D721Med (cell line): ENCODE data around the gene MTUS2.

Experiments used
- DNase-seq: peaks from one replicate; pipeline ENCODE4 v3.0.0; 2011; ENCODE audit warnings: low spot score; ENCODE audit not compliant: insufficient read length
- FAIRE-seq: peaks from 2 replicates; lab custom pipeline; 2011; peaks lifted over from hg19 to GRCh38; lab: Jason Lieb, UNC
- TF ChIP-seq, protein P1 (sequence below): IDR thresholded peaks from 2 replicates; pipeline ENCODE4 v1.5.1; 2012; ENCODE audit warnings: mild to moderate bottlenecking, control low read depth; ENCODE audit not compliant: insufficient read depth; ENCODE audit errors: missing control alignments

The MTUS2 gene

GRCh38 chr13:29271606-29272005 is 451.5 kb downstream of the MTUS2 start:
- FAIRE-seq (no peak), DNase-seq (no peak)
- TF ChIP-seq, protein P1, sequence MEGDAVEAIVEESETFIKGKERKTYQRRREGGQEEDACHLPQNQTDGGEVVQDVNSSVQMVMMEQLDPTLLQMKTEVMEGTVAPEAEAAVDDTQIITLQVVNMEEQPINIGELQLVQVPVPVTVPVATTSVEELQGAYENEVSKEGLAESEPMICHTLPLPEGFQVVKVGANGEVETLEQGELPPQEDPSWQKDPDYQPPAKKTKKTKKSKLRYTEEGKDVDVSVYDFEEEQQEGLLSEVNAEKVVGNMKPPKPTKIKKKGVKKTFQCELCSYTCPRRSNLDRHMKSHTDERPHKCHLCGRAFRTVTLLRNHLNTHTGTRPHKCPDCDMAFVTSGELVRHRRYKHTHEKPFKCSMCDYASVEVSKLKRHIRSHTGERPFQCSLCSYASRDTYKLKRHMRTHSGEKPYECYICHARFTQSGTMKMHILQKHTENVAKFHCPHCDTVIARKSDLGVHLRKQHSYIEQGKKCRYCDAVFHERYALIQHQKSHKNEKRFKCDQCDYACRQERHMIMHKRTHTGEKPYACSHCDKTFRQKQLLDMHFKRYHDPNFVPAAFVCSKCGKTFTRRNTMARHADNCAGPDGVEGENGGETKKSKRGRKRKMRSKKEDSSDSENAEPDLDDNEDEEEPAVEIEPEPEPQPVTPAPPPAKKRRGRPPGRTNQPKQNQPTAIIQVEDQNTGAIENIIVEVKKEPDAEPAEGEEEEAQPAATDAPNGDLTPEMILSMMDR, result no peak

DNA sequence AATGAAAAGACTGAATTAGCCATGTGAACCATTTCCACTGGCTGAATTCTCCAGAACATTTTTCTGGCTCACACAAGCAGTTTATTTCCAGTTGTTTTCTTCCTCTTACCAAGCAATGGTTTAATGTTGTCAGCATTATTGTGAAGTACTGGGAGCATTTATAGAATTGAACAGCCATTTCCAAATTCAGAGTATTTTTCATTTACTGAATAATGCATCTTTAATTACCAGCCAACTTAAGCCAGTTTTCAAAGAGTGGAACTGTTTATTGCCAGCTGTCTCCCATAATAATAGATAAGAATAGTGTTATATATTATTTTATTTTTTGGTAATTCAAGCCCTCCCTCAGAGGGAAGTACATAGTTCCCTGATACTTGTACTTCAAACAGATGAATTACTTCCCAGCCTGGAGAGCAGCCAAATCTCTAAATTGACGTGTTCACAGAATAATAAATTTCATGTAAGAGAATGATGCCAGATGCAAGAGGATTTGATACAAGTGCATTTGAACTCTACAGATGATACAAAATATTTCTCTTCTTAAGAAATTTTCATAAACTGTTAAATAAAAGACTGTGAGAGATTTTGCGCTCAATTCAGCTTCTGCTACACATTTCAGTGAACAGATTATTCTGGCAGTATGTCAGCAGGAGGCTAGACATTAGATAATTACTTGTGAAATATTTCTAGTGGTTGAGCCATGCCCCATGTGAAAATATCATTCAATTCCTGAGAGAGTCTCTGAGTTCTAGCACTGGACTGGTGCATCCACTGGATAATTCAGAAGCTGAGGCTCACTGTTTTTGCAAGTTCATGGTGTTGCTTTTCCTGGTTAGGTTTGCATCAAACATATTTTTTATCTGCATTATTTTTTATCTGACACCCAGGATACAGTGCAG is 459.5 kb downstream of the MTUS2 start:
- TF ChIP-seq, protein P1, result no peak
- DNase-seq (no peak), FAIRE-seq (no peak)

GRCh38 chr13:29281932-29282495 is 461.9 kb downstream of the MTUS2 start:
- no peak for DNase-seq
- TF ChIP-seq, protein P1, result no peak
- FAIRE-seq, result no peak

GRCh38 chr13:29284726-29285125 is 464.6 kb downstream of the MTUS2 start:
- FAIRE-seq (no peak), DNase-seq (no peak)
- TF ChIP-seq, protein P1, result no peak

DNA sequence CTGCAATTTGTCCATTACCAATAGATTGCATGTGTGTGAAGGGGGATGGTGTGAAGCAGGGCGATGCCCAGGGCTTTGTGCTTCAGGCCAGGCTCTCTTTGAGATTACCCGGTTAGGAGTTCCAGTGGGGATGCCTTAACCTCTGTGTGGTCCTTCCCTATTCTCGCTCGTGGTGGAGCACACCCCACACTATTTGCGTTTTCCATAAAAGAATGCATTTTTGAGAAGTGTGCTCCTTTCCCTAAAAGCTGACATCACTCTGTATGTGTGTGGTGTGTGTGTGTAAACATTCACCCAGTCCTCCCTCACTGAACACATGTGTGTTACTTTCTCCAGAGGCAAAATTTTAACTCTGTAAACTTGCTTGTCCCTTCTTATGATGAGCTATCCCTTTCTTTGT is 467.1 kb downstream of the MTUS2 start:
- FAIRE-seq, result no peak
- TF ChIP-seq, protein P1, result no peak

GRCh38 chr13:29292045-29292444 is 471.9 kb downstream of the MTUS2 start:
- DNase-seq (no peak), FAIRE-seq (no peak)
- TF ChIP-seq, protein P1, result no peak

More for the DNA sequence above, 467.1 kb downstream of the MTUS2 start:
- DNase-seq, result no peak

DNA sequence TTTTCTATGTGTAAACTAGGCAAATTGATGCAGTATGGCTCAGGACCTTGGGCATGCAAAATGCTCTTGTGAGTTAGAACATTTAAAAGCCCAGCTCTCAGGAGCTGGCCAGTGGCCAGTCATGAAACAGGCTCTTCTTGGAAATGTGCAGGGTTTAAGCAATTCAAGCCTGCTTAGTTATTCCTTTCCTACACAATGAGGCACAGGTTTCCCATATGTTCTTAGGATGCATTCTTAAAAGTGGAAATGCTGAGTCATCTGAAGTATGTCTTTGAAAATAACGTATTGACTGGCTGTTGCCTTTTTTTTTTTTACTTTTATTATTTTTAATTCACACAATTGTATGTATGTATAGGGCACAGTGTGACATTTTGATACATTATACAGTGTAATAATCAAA is 474.7 kb downstream of the MTUS2 start:
- FAIRE-seq, result no peak
- no peak for DNase-seq
- TF ChIP-seq, protein P1, result no peak
